IMR-90 (cell line): Measurements from ENCODE around the gene CUX1. TPM values are rescaled to one million over a fixed set of nuclear protein-coding genes. Genes with fewer than 3 reads are reported as not detected.
A peak's percentile ranks its signal among the peaks of the same experiment; 100 is the strongest.

Source experiments
- ATAC-seq: fragments of 200-7000 bp; cut with Tn5 transposase; 2 replicates; pipeline ENCODE4 v1.9.1; 2020; ENCODE audit warnings: low read depth, mild to moderate bottlenecking, moderate library complexity
- BruUV-seq: library from RNA; stranded (reverse); fragments of 400-500 nt; replicated peaks from 2 replicates; lab custom pipeline; 2021; lab: Mats Ljungman, UMichigan
- CTCF ChIA-PET: fragments of 300-600 bp; formaldehyde crosslinking; extraction: SDS; loops from one replicate; lab custom pipeline; 2021; ENCODE audit warnings: antibody characterized with exemption; lab: Yijun Ruan, JAX
- POLR2A ChIA-PET: fragments of 300-600 bp; sonication (Branson Sonifier 250); formaldehyde crosslinking; loops from one replicate; lab custom pipeline; 2022; ENCODE audit warnings: antibody characterized with exemption; ENCODE audit not compliant: unreplicated experiment; lab: Charles Lee
- DNase-seq: peaks from one replicate; pipeline ENCODE4 v3.0.0; 2013
- H2AFZ ChIP-seq: replicated peaks from 2 replicates; pipeline ENCODE3; 2013; ENCODE audit warnings: low read length, mild to moderate bottlenecking; ENCODE audit not compliant: poor library complexity
- H2AK5ac ChIP-seq: 2 replicates; pipeline ENCODE4 v1.6.1; 2013; ENCODE audit warnings: low read depth, low read length, inconsistent platforms
- H2AK9ac ChIP-seq: replicated peaks from 2 replicates; pipeline ENCODE3; 2013; ENCODE audit warnings: mild to moderate bottlenecking, low read depth, low read length, moderate library complexity; ENCODE audit not compliant: poor library complexity
- H2BK120ac ChIP-seq: 2 replicates; pipeline ENCODE4 v1.6.1; 2013; ENCODE audit warnings: low read depth, low read length, inconsistent platforms
- H2BK15ac ChIP-seq: 3 replicates; pipeline ENCODE4 v1.6.1; 2013; ENCODE audit warnings: low read depth, low read length, inconsistent platforms
- H2BK20ac ChIP-seq: 2 replicates; pipeline ENCODE4 v1.6.1; 2013; ENCODE audit warnings: low read depth, mild to moderate bottlenecking, inconsistent platforms, low read length, moderate library complexity
- H2BK5ac ChIP-seq: 2 replicates; pipeline ENCODE4 v1.6.1; 2013; ENCODE audit warnings: mild to moderate bottlenecking, low read depth, low read length, inconsistent platforms; ENCODE audit not compliant: poor library complexity, severe bottlenecking
- H3K14ac ChIP-seq: replicated peaks from 2 replicates; pipeline ENCODE4 v1.6.1; 2013; ENCODE audit warnings: low read depth, low read length, inconsistent platforms
- H3K18ac ChIP-seq: 2 replicates; pipeline ENCODE4 v1.6.1; 2013; ENCODE audit warnings: low read depth, low read length, control low read depth
- H3K23ac ChIP-seq: 2 replicates; pipeline ENCODE4 v1.6.1; 2013; ENCODE audit warnings: low read depth, low read length, inconsistent platforms
- H3K27ac ChIP-seq: 2 replicates; pipeline ENCODE4 v1.5.1; 2013; ENCODE audit warnings: mild to moderate bottlenecking, control low read depth, low read length; ENCODE audit not compliant: insufficient read depth
- H3K27me3 ChIP-seq: 2 replicates; pipeline ENCODE4 v1.6.1; 2013; ENCODE audit warnings: low read length; ENCODE audit not compliant: control insufficient read depth, insufficient read depth
- H3K36me3 ChIP-seq: 2 replicates; pipeline ENCODE4 v1.6.1; 2013; ENCODE audit warnings: low read length, mixed read lengths; ENCODE audit not compliant: control insufficient read depth, insufficient read depth
- H3K4ac ChIP-seq: 2 replicates; pipeline ENCODE4 v1.6.1; 2013; ENCODE audit warnings: low read depth, low read length, inconsistent platforms
- H3K4me1 ChIP-seq: 2 replicates; pipeline ENCODE4 v1.6.1; 2013; ENCODE audit warnings: low read length, mixed read lengths; ENCODE audit not compliant: control insufficient read depth, insufficient read depth
- H3K4me2 ChIP-seq: 2 replicates; pipeline ENCODE4 v1.6.1; 2013; ENCODE audit warnings: low read depth, mild to moderate bottlenecking, control low read depth, low read length, moderate library complexity
- H3K4me3 ChIP-seq: 2 replicates; pipeline ENCODE4 v1.5.1; 2013; ENCODE audit warnings: low read depth, mild to moderate bottlenecking, control low read depth, low read length, moderate library complexity; ENCODE audit not compliant: insufficient read depth
- H3K56ac ChIP-seq: 2 replicates; pipeline ENCODE4 v1.6.1; 2013; ENCODE audit warnings: low read length, inconsistent platforms; ENCODE audit not compliant: insufficient read depth; ENCODE audit errors: extremely low read depth
- H3K79me1 ChIP-seq, 2 experiments: 2 replicates each; pipeline ENCODE4 v1.6.1; 2013; ENCODE audit warnings: low read length in 2 of 2, inconsistent platforms in 1 of 2, low read depth in 1 of 2
- H3K9ac ChIP-seq: 2 replicates; pipeline ENCODE4 v1.6.1; 2013; ENCODE audit warnings: low read depth, low read length, control low read depth
- H3K9me1 ChIP-seq: 2 replicates; pipeline ENCODE4 v1.6.1; 2013; ENCODE audit warnings: low read length, inconsistent platforms; ENCODE audit not compliant: insufficient read depth
- H3K9me3 ChIP-seq: 2 replicates; pipeline ENCODE4 v1.6.1; 2013; ENCODE audit warnings: low read length; ENCODE audit not compliant: control insufficient read depth, insufficient read depth
- H4K20me1 ChIP-seq: 2 replicates; pipeline ENCODE4 v1.6.1; 2013; ENCODE audit warnings: low read length, inconsistent platforms; ENCODE audit not compliant: insufficient read depth
- H4K5ac ChIP-seq: 2 replicates; pipeline ENCODE4 v1.6.1; 2013; ENCODE audit warnings: mild to moderate bottlenecking, low read depth, low read length, control low read depth
- H4K8ac ChIP-seq, 2 experiments: 2 replicates each; pipeline ENCODE4 v1.6.1; 2013; ENCODE audit warnings: low read depth in 2 of 2, low read length in 2 of 2, control low read depth in 1 of 2, inconsistent platforms in 1 of 2
- H4K91ac ChIP-seq: 2 replicates; pipeline ENCODE4 v1.6.1; 2013; ENCODE audit warnings: low read depth, low read length, inconsistent platforms; ENCODE audit not compliant: insufficient read depth
- BHLHE40 ChIP-seq: fragments of 150-350 bp; IDR thresholded peaks from 2 replicates; pipeline ENCODE4 v1.6.1; 2016; ENCODE audit warnings: mild to moderate bottlenecking, low read depth, low read length
- CEBPB ChIP-seq: IDR thresholded peaks from 2 replicates; pipeline ENCODE4 v1.6.1; 2012; ENCODE audit warnings: low read depth, low read length, improper control_type of control experiment
- CHD1 ChIP-seq: IDR thresholded peaks from 2 replicates; pipeline ENCODE4 v1.6.1; 2012; ENCODE audit warnings: low read depth, low read length, improper control_type of control experiment
- ELK1 ChIP-seq: fragments of 150-350 bp; IDR thresholded peaks from 2 replicates; pipeline ENCODE4 v1.6.1; 2016; ENCODE audit warnings: low read depth, mild to moderate bottlenecking, low read length, moderate library complexity, borderline replicate concordance
- FOS ChIP-seq: fragments of 150-350 bp; IDR thresholded peaks from 2 replicates; pipeline ENCODE4 v1.6.1; 2016; ENCODE audit warnings: low read depth, low read length
- MAFK ChIP-seq: IDR thresholded peaks from 2 replicates; pipeline ENCODE4 v1.6.1; 2012; ENCODE audit warnings: low read depth, low read length, improper control_type of control experiment
- MAZ ChIP-seq: IDR thresholded peaks from 2 replicates; pipeline ENCODE4 v1.6.1; 2012; ENCODE audit warnings: low read depth, mild to moderate bottlenecking, low read length, improper control_type of control experiment, moderate library complexity, borderline replicate concordance
- MXI1 ChIP-seq: IDR thresholded peaks from 2 replicates; pipeline ENCODE4 v1.6.1; 2012; ENCODE audit warnings: low read depth, mild to moderate bottlenecking, low read length, moderate library complexity, borderline replicate concordance
- NFE2L2 ChIP-seq: fragments of 150-350 bp; IDR thresholded peaks from 2 replicates; pipeline ENCODE4 v1.6.1; 2016; ENCODE audit warnings: low read depth, mild to moderate bottlenecking, low read length
- POLR2A ChIP-seq: IDR thresholded peaks from 2 replicates; pipeline ENCODE4 v1.6.1; 2012; ENCODE audit warnings: mild to moderate bottlenecking, low read depth, low read length
- RAD21 ChIP-seq: IDR thresholded peaks from 2 replicates; pipeline ENCODE4 v1.6.1; 2012; ENCODE audit warnings: low read length, improper control_type of control experiment
- RCOR1 ChIP-seq: IDR thresholded peaks from 2 replicates; pipeline ENCODE4 v1.6.1; 2012; ENCODE audit warnings: mild to moderate bottlenecking, low read length, improper control_type of control experiment; ENCODE audit not compliant: insufficient replicate concordance
- RFX5 ChIP-seq: IDR thresholded peaks from 2 replicates; pipeline ENCODE4 v1.8.0; 2012; ENCODE audit warnings: low read depth, mild to moderate bottlenecking, low read length, moderate library complexity
- SMC3 ChIP-seq: fragments of 150-350 bp; IDR thresholded peaks from 2 replicates; pipeline ENCODE4 v1.6.1; 2016; ENCODE audit warnings: low read depth, mild to moderate bottlenecking, antibody characterized with exemption, low read length, moderate library complexity
- USF2 ChIP-seq: fragments of 150-350 bp; IDR thresholded peaks from 2 replicates; pipeline ENCODE4 v1.6.1; 2017; ENCODE audit warnings: mild to moderate bottlenecking, antibody characterized with exemption, low read length, low read depth
- WGBS, 2 experiments: methylation state at CpG; one replicate each; pipeline versions ENCODE4 v1.1.5 to v1.1.7; 2013; ENCODE audit warnings: missing lambda C conversion rate in 2 of 2; ENCODE audit not compliant: insufficient read length in 1 of 2; ENCODE audit errors: extremely low coverage in 2 of 2; 5-methylcytosine and 5-hydroxymethylcytosine counted together
- dilution Hi-C: fragments of 300-500 bp; cut with HindIII; formaldehyde crosslinking; loops from one replicate; pipeline ENCODE4 v1.14.3; 2018; ENCODE audit warnings: low sequenced_read_pairs; ENCODE audit not compliant: unreplicated experiment
- in situ Hi-C: fragments of 300-500 bp; cut with MboI; formaldehyde crosslinking; loops from 3 replicates; pipeline ENCODE4 v1.14.3; 2019; ENCODE audit warnings: low sequenced_read_pairs, inconsistent platforms, mixed read lengths
- intact Hi-C: fragments of 100-400 bp; cut with micrococcal nuclease; formaldehyde crosslinking; loops from 2 replicates; pipeline ENCODE4 v1.10.0; 2022
- polyA plus RNA-seq, 3 experiments: library from polyadenylated mRNA; depleted of rRNA; stranded (reverse); fragments of >200 nt; gene quantifications; 2 replicates each; pipeline ENCODE4 v1.2.3, GENCODE V29; 2012; ENCODE audit warnings: low replicate concordance in 1 of 3
- total RNA-seq: library from RNA; depleted of rRNA; stranded (reverse); fragments of >200 nt; gene quantifications from 2 replicates; pipeline ENCODE4 v1.2.3, GENCODE V29; 2012

Gene CUX1
- total and polyA plus RNA-seq, 2 of the 4 experiments (the other 2 are of a cell fraction) = 19.7 to 46.4 TPM

GRCh38 chr7:101875283-101875846 lies 57.9 kb downstream of the CUX1 start:
- ChIA-PET POLR2A (no interaction called here), CTCF (no interaction called here)
- no TSS peak for BruUV-seq
- Histone ChIP-seq H3K36me3 (no peaks in the 10 kb centered on the region; the same call in 1 of the 2 replicates), H2BK15ac (no peak overlapping the region), H3K27ac (no peak overlapping the region), H3K27me3 (no peaks in the 10 kb centered on the region), H3K4me1 (peaks cover 10% of the 10 kb centered on the region), H2BK120ac (no peak overlapping the region), H2BK5ac (no peak overlapping the region), H3K18ac (peak overlapping the region; percentile 14; the same call in 1 of the 2 replicates), H3K9me1 (peaks cover 7% of the 10 kb centered on the region; the same call in 1 of the 2 replicates), H3K4me3 (no peak overlapping the region), H3K14ac (0 out of 2 replicates have a peak overlapping the region, but pooled peaks have one; percentile 33), H2AK9ac (no peak overlapping the region), H3K9ac (no peak overlapping the region), H3K23ac (peak overlapping the region; percentile 43; the same call in 1 of the 2 replicates), H4K20me1 (peaks cover 15% of the 10 kb centered on the region), H2BK20ac (0 out of 2 replicates have a peak overlapping the region, but pooled peaks have one; percentile 3), H4K5ac (peak overlapping the region; percentile 83; the same call in 1 of the 2 replicates), H3K4me2 (no peak overlapping the region), H3K9me3 (no peaks in the 10 kb centered on the region), H3K79me1 (peaks cover 12 to 70% of the 10 kb centered on the region in 2 experiments), H2AK5ac (peak overlapping the region; percentile 36; the same call in 1 of the 2 replicates), H4K91ac (peak overlapping the region; percentile 18; the same call in 1 of the 2 replicates), H3K4ac (no peak overlapping the region), H4K8ac (peak overlapping the region in 1 of 2 experiments; percentile 4; a peak in 1 of 4 replicates), H3K56ac (no peak overlapping the region), H2AFZ (no peak overlapping the region)
- WGBS, 2 experiments = no CpG with 5 or more reads among the region's 11 CpGs
- no peak for TF ChIP-seq MAFK
- no peak for TF ChIP-seq MXI1
- no peak for TF ChIP-seq SMC3
- TF ChIP-seq CEBPB = no peak
- TF ChIP-seq POLR2A = no peak
- TF ChIP-seq RFX5 = no peak
- no peak for TF ChIP-seq BHLHE40
- TF ChIP-seq FOS = no peak
- no peak for TF ChIP-seq RCOR1
- no peak for TF ChIP-seq MAZ
- TF ChIP-seq ELK1 = no peak
- TF ChIP-seq USF2 = no peak
- TF ChIP-seq CHD1 = no peak
- TF ChIP-seq NFE2L2 = no peak
- TF ChIP-seq RAD21 = no peak
- in situ Hi-C loops (no loop called here), intact Hi-C loops (no loop called here), dilution Hi-C loops (no loop called here)
- no peak for DNase-seq
- no peak for ATAC-seq
